Psoas muscle (tissue), 8 donors: ENCODE data around the gene QRICH2. TPM values are rescaled to one million over a fixed set of nuclear protein-coding genes. Genes with fewer than 3 reads are reported as not detected.

Experiments
- ATAC-seq, 4 donors: fragments of 200-7000 bp; cut with Tn5 transposase; one replicate each; pipeline ENCODE4 v1.9.1; 2020; ENCODE audit warnings: moderate library complexity in 3 of 4, mild to moderate bottlenecking in 2 of 4
- DNase-seq, 2 donors: peaks; one replicate each; pipeline ENCODE4 v3.0.0-alpha.2; 2020
- H3K27ac ChIP-seq: fragments of 200-600 bp; one replicate; pipeline ENCODE4 v1.8.0; 2022
- H3K27me3 ChIP-seq, 3 donors: fragments of 200-600 bp in 1 of 3; one replicate each; pipeline versions ENCODE4 v1.6.1 to v1.8.0; 2013 to 2022; ENCODE audit warnings: low read length in 2 of 3, mild to moderate bottlenecking in 2 of 3, moderate library complexity in 1 of 3; ENCODE audit not compliant: insufficient read depth in 3 of 3
- H3K36me3 ChIP-seq, 2 donors: fragments of 200-600 bp in 1 of 2; one replicate each; pipeline versions ENCODE4 v1.6.1 to v1.8.0; 2013 to 2022; ENCODE audit warnings: low read depth in 1 of 2, mild to moderate bottlenecking in 1 of 2, moderate library complexity in 1 of 2; ENCODE audit not compliant: insufficient read depth in 1 of 2
- H3K4me1 ChIP-seq: fragments of 200-600 bp; one replicate; pipeline ENCODE4 v1.8.0; 2022
- H3K4me3 ChIP-seq: fragments of 200-600 bp; one replicate; pipeline ENCODE4 v1.8.0; 2022; ENCODE audit warnings: mild to moderate bottlenecking
- H3K9me3 ChIP-seq: fragments of 200-600 bp; one replicate; pipeline ENCODE4 v1.8.0; 2022
- WGBS, 3 donors: extraction: QIAGEN DNeasy Blood & Tissue Kit; methylation state at CpG; one replicate each; pipeline versions ENCODE4 v1.1.6 to v1.1.7; 2013; 5-methylcytosine and 5-hydroxymethylcytosine counted together
- intact Hi-C, 2 donors: fragments of 100-400 bp; cut with DNase I; formaldehyde crosslinking; loops; one replicate each; pipeline versions ENCODE4 v1.11.0 to v1.14.2; 2022
- polyA plus RNA-seq, 3 donors: library from polyadenylated mRNA; stranded (reverse); fragments of 200-250 nt; gene quantifications; one replicate each; pipeline ENCODE4 v1.2.3, GENCODE V29; 2013
- total RNA-seq, 4 donors: library from RNA; stranded (reverse); fragmentation: NEBNext Ultra II Directional in 2 of 4; extraction: Animal tissue kit (Norgen Biotek cat#: 25700) in 2 of 4; gene quantifications; one replicate each; pipeline versions ENCODE4 v1.2.1 to v1.2.4, GENCODE V29; 2021 to 2023
- TF ChIP-seq, protein P1 (sequence below): fragments of 200-600 bp; IDR thresholded peaks from one replicate; pipeline ENCODE4 v1.8.0; 2022; ENCODE audit warnings: antibody characterized with exemption
- donor health status: healthy with polysubstance abuse.
- donor health status: DM: no; HTN: no; CAD: no; lungs with moderate emphysema.
- donor health status: Bipolar disorder and iron deficiency.
- donor health status: healthy.
- donor health status: DM: yes; HTN: yes; CAD: no.
- donor health status: DM: no; HTN: no; CAD: no.
- donor health status: DM: no; HTN: no; CAD: no.
- donor health status: DM: yes; HTN: yes; CAD: no.

The QRICH2 gene
- total and polyA plus RNA-seq, 7 donors: 0.69 to 1.5 (median 1.1) TPM

GRCh38 chr17:76281573-76282371 lies 26.3 kb downstream of the QRICH2 start:
- Histone ChIP-seq H3K4me1 (peaks cover 13% of the 10 kb centered on the region), H3K27me3 (no peaks in the 10 kb centered on the region), H3K4me3 (no peak overlapping the region), H3K27ac (no peak overlapping the region), H3K9me3 (no peaks in the 10 kb centered on the region), H3K36me3 (no peaks in the 10 kb centered on the region)
- DNase-seq (peak; percentile 40 to 89), ATAC-seq (peak; percentile 46 to 81 (median 57))
- intact Hi-C loops: no loop called here
- 46 to 65% (median 48%) methylated on average over 23 of the region's 23 CpGs for WGBS, 3 donors
- TF ChIP-seq, protein P1, sequence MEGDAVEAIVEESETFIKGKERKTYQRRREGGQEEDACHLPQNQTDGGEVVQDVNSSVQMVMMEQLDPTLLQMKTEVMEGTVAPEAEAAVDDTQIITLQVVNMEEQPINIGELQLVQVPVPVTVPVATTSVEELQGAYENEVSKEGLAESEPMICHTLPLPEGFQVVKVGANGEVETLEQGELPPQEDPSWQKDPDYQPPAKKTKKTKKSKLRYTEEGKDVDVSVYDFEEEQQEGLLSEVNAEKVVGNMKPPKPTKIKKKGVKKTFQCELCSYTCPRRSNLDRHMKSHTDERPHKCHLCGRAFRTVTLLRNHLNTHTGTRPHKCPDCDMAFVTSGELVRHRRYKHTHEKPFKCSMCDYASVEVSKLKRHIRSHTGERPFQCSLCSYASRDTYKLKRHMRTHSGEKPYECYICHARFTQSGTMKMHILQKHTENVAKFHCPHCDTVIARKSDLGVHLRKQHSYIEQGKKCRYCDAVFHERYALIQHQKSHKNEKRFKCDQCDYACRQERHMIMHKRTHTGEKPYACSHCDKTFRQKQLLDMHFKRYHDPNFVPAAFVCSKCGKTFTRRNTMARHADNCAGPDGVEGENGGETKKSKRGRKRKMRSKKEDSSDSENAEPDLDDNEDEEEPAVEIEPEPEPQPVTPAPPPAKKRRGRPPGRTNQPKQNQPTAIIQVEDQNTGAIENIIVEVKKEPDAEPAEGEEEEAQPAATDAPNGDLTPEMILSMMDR: no peak

- H3K4me1 ChIP-seq: peaks cover 16% of the 10 kb centered on the region
- H3K4me3 ChIP-seq: no peak overlapping the region
- ATAC-seq: no peak
- TF ChIP-seq, protein P1: no peak
- no peaks in the 10 kb centered on the region for H3K9me3 ChIP-seq
- no peak overlapping the region for H3K27ac ChIP-seq
- intact Hi-C loops: no loop called here
- WGBS, 3 donors: 95% methylated on average over 15 of the region's 15 CpGs
- no peaks in the 10 kb centered on the region for H3K27me3 ChIP-seq
- DNase-seq: no peak
- H3K36me3 ChIP-seq: no peaks in the 10 kb centered on the region
Measured at GRCh38 chr17:76280650-76281049, 27.4 kb downstream of the QRICH2 start.

DNA sequence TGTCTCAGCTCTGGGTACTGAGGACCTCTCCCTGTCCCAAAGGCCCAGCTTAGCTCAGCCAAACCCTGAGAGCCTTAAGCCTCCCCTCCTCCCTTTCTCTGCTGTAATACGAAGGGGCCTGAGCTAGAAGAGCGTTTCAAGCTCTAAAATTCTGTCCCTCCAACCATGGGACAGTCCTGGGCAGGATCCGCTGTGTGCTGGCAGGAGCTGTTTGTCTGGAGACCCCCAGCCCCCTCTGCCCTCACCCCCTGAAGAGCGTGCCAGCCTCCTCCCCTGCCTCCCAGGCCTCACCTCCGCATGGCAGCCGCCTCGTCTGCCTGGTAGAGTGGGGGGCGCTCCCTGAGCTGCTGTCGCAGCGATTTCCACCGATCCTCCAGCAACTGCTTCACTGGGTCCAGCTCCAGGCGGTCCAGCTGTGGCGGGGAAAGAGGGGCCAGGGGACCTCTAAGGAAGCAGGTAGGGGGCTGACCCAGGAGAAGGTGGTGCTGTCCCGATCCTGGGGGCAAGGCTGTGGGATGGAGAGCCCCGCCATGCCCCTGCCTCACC lies 28.3 kb downstream of the QRICH2 start:
- WGBS, 3 donors: 89 to 93% (median 91%) methylated on average over 15 of the region's 15 CpGs
- DNase-seq (no peak), ATAC-seq (no peak)
- H3K4me1 ChIP-seq: peaks cover 16% of the 10 kb centered on the region
- H3K36me3 ChIP-seq: no peaks in the 10 kb centered on the region
- no peaks in the 10 kb centered on the region for H3K9me3 ChIP-seq
- intact Hi-C loops: loop anchor here (1.0 to 5.0 kb wide), 4 partner anchors 83 to 159 kb away; no protein-coding TSS in a partner anchor
- H3K4me3 ChIP-seq: no peak overlapping the region
- H3K27me3 ChIP-seq: no peaks in the 10 kb centered on the region
- TF ChIP-seq, protein P1: no peak
- no peak overlapping the region for H3K27ac ChIP-seq

GRCh38 chr17:76278952-76279741 lies 28.9 kb downstream of the QRICH2 start:
- ATAC-seq (peak; percentile 74 to 82 (median 74)), DNase-seq (peak; percentile 90 to 95)
- H3K36me3 ChIP-seq: no peaks in the 10 kb centered on the region
- 41 to 52% (median 46%) methylated on average over 28 of the region's 28 CpGs for WGBS, 3 donors
- H3K4me3 ChIP-seq: peak overlapping the region; percentile 36
- no peaks in the 10 kb centered on the region for H3K27me3 ChIP-seq
- TF ChIP-seq, protein P1: peak; percentile 100
- peaks cover 16% of the 10 kb centered on the region for H3K4me1 ChIP-seq
- peak overlapping the region; percentile 23 for H3K27ac ChIP-seq
- intact Hi-C loops: loop anchor here (1.0 to 5.0 kb wide), 4 partner anchors 82 to 158 kb away; no protein-coding TSS in a partner anchor
- H3K9me3 ChIP-seq: no peaks in the 10 kb centered on the region
